Kidney (tissue), 14 donors: ENCODE measurements around the gene PPARA. TPM values are rescaled to one million over a fixed set of nuclear protein-coding genes. Genes with fewer than 3 reads are reported as not detected.
A peak's percentile ranks its signal among the peaks of the same experiment; 100 is the strongest.

Experiments
- DNase-seq, 5 donors: peaks; one replicate each; pipeline ENCODE4 v3.0.0-alpha.2; 2013 to 2020
- FAIRE-seq: peaks from 2 replicates; lab custom pipeline; 2012; peaks lifted over from hg19 to GRCh38; lab: Jason Lieb, UNC
- H3K27ac ChIP-seq, 2 donors: one replicate each; pipeline ENCODE4 v1.7.0; 2013; ENCODE audit warnings: low read depth in 2 of 2, low read length in 2 of 2, inconsistent platforms in 1 of 2
- H3K27me3 ChIP-seq: one replicate; pipeline ENCODE4 v1.7.1; 2013; ENCODE audit warnings: low read length, inconsistent platforms; ENCODE audit not compliant: control insufficient read depth, insufficient read depth
- H3K36me3 ChIP-seq, 3 donors: one replicate each; pipeline versions ENCODE4 v1.7.0 to v1.7.1; 2013; ENCODE audit warnings: low read length in 3 of 3, control low read depth in 1 of 3, inconsistent platforms in 1 of 3; ENCODE audit not compliant: insufficient read depth in 3 of 3, control insufficient read depth in 2 of 3
- H3K4me1 ChIP-seq, 3 donors: one replicate each; pipeline versions ENCODE4 v1.7.0 to v1.7.1; 2013; ENCODE audit warnings: low read length in 3 of 3, inconsistent platforms in 1 of 3, low read depth in 1 of 3; ENCODE audit not compliant: control insufficient read depth in 2 of 3, insufficient read depth in 2 of 3
- H3K4me3 ChIP-seq, 3 donors: one replicate each; pipeline versions ENCODE4 v1.7.0 to v1.8.1; 2013; ENCODE audit warnings: low read length in 3 of 3, control low read depth in 1 of 3, inconsistent platforms in 1 of 3
- H3K9ac ChIP-seq, 3 donors: one replicate each; pipeline versions ENCODE4 v1.7.0 to v1.7.1; 2013; ENCODE audit warnings: low read length in 3 of 3, control low read depth in 1 of 3, inconsistent platforms in 1 of 3
- H3K9me3 ChIP-seq, 3 donors: one replicate each; pipeline versions ENCODE4 v1.7.0 to v1.7.1; 2013; ENCODE audit warnings: low read length in 3 of 3, control low read depth in 1 of 3, inconsistent platforms in 1 of 3; ENCODE audit not compliant: control insufficient read depth in 2 of 3, insufficient read depth in 1 of 3
- CTCF ChIP-seq: IDR thresholded peaks from 3 replicates; pipeline ENCODE4 v1.5.1; 2012; ENCODE audit warnings: mild to moderate bottlenecking, moderate library complexity, borderline replicate concordance; ENCODE audit not compliant: insufficient read depth; ENCODE audit errors: extremely low read depth
- intact Hi-C: fragments of 100-400 bp; cut with DNase I; formaldehyde crosslinking; loops from one replicate; pipeline ENCODE4 v1.11.1; 2022
- polyA plus RNA-seq: library from polyadenylated mRNA; stranded (reverse); fragments of 350-450 nt; fragmentation: Illumina TruSeq; extraction: RNeasy Lipid Tissue Mini Kit (QIAGEN cat#74804); gene quantifications from one replicate; pipeline ENCODE4 v1.2.3, GENCODE V29; 2014; ENCODE audit warnings: low read depth, low replicate concordance; ENCODE audit not compliant: insufficient read depth
- total RNA-seq: library from RNA; stranded (reverse); fragmentation: NEBNext Ultra II Directional; extraction: Animal tissue kit (Norgen Biotek cat#: 25700); gene quantifications from one replicate; pipeline ENCODE4 v1.2.1, GENCODE V29; 2021
- donor health status: control.
- donor health status: control.
- donor health status: control.
- donor health status: control.
- donor health status: control.
- donor health status: DM: yes; HTN: yes; CAD: no.
- donor health status: Normal renal cell carcinoma (clear cell type).

The PPARA gene
- total and polyA plus RNA-seq, 2 donors from 2014 or later: 15.8 to 36.8 TPM

GRCh38 chr22:46121523-46122287, 28.6 kb upstream of the PPARA start:
- Histone ChIP-seq H3K4me1 (peaks cover 0 to 5% (median 0%) of the 10 kb centered on the region in 3 donors), H3K9ac (no peak overlapping the region), H3K36me3 (no peaks in the 10 kb centered on the region), H3K27ac (no peak overlapping the region), H3K27me3 (no peaks in the 10 kb centered on the region), H3K9me3 (no peaks in the 10 kb centered on the region), H3K4me3 (no peak overlapping the region)
- FAIRE-seq (no peak), DNase-seq (no peak)
- TF ChIP-seq CTCF: no peak
- intact Hi-C loops: loop anchor here (5.0 kb wide), 1 partner anchor 191 kb away; no protein-coding TSS in a partner anchor

- H3K4me3 ChIP-seq: no peak overlapping the region
- no peak for FAIRE-seq
Measured at GRCh38 chr22:46122511-46122971, 27.8 kb upstream of the PPARA start.

GRCh38 chr22:46122980-46123693, 27.2 kb upstream of the PPARA start:
- Histone ChIP-seq H3K4me3 (no peak overlapping the region), H3K9ac (no peak overlapping the region), H3K27ac (no peak overlapping the region), H3K4me1 (peaks cover 0 to 2% (median 0%) of the 10 kb centered on the region in 3 donors), H3K36me3 (no peaks in the 10 kb centered on the region), H3K27me3 (no peaks in the 10 kb centered on the region), H3K9me3 (no peaks in the 10 kb centered on the region)
- intact Hi-C loops: loop anchor here (5.0 kb wide), 1 partner anchor 189 kb away; no protein-coding TSS in a partner anchor
- no peak for TF ChIP-seq CTCF
- no peak for FAIRE-seq
- no peak for DNase-seq

More at GRCh38 chr22:46122511-46122971, 27.8 kb upstream of the PPARA start:
- H3K27me3 ChIP-seq: no peaks in the 10 kb centered on the region
- no peaks in the 10 kb centered on the region for H3K9me3 ChIP-seq
- H3K4me1 ChIP-seq: peaks cover 0 to 2% (median 0%) of the 10 kb centered on the region in 3 donors
- peak; percentile 66 to 90 (median 83) for DNase-seq
- H3K9ac ChIP-seq: no peak overlapping the region
- peak; percentile 94 for TF ChIP-seq CTCF
- H3K27ac ChIP-seq: no peak overlapping the region
- H3K36me3 ChIP-seq: no peaks in the 10 kb centered on the region
- intact Hi-C loops: loop anchor here (5.0 kb wide), 1 partner anchor 190 kb away; no protein-coding TSS in a partner anchor
